GM12873 (cell line): ENCODE data around the gene FILIP1.

Source experiments
- TF ChIP-seq, protein P1 (sequence below): IDR thresholded peaks from 2 replicates; pipeline ENCODE4 v1.5.1; 2012; ENCODE audit warnings: low read depth, mild to moderate bottlenecking, moderate library complexity, low read length, control low read depth; ENCODE audit not compliant: insufficient read depth; ENCODE audit errors: missing control alignments

Gene FILIP1

DNA sequence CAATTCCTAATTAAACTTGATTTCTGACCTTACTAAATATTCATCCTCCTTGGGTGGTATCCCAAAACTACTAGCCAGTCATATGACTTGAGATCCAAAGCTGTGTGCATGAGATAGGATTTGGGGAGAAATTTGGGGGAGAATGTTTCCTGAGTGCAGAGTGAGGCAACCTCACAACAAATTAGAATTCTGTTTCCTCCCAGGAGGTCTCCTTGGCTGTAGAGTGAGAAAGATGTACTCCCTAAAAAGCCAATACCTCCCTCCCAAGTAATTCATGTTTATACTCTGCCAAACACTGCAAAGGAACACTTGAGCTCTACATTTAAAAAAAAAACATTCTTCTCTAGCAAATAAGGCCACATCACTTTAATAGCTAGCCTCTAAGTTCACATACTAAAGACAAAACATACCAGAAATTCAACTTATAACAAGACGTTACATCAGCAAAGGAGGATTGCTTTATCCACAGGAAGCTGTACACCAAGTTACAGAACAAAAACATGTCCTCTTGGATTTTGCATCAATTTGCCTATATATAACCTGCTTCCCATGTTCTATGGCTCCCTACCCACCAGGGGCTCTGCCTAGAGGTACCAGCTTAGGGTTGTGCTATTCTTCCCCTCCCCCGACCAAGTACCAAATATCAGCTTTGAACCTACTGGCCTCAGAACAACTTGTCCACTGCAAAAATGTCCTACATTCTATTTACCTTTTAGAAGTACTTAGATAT lies 193.6 kb downstream of the FILIP1 start:
- TF ChIP-seq, protein P1, sequence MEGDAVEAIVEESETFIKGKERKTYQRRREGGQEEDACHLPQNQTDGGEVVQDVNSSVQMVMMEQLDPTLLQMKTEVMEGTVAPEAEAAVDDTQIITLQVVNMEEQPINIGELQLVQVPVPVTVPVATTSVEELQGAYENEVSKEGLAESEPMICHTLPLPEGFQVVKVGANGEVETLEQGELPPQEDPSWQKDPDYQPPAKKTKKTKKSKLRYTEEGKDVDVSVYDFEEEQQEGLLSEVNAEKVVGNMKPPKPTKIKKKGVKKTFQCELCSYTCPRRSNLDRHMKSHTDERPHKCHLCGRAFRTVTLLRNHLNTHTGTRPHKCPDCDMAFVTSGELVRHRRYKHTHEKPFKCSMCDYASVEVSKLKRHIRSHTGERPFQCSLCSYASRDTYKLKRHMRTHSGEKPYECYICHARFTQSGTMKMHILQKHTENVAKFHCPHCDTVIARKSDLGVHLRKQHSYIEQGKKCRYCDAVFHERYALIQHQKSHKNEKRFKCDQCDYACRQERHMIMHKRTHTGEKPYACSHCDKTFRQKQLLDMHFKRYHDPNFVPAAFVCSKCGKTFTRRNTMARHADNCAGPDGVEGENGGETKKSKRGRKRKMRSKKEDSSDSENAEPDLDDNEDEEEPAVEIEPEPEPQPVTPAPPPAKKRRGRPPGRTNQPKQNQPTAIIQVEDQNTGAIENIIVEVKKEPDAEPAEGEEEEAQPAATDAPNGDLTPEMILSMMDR = no peak

DNA sequence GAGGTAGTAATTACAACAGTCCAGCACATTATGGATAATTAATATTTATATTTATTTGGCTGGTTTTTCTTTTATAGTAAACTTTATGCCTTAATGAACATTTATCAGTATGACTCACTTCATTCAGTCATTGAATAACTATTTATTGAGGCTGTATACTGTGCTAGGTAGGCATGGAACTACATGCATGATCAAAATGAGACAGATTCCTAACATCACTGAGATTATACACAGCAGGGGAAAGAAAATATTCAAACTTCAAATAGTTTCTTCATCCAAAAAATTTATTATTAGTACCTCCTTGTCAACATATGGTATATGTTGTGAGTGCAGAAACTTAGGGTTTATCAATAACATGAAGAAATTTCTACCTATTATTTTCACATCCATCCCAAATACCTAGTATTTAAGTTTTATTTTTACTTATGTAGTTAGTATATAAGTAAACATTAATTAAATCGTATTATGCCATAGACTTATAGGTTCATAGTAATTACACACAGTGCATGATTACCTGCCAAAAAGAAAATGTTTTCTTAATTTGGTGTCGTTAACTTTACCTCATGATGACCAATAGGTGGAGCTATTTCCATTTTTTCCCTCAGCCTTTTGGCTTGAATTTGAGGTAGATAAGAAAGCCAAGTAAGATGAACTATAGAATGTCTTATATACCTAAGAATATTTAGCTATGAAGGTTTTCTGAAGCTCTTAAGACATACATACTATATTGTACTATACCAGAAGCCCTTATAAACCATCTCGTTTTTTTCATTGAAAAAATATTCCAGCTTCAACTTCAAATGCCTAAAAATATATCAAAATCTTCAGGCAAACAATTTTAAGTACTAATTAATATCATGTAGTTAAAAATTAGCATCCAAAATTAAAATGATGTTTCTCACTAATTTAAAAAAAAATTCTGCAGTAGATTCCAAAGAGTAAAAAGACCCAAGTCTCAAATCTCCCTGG lies 196.5 kb downstream of the FILIP1 start:
- TF ChIP-seq, protein P1 = peak; percentile 54

DNA sequence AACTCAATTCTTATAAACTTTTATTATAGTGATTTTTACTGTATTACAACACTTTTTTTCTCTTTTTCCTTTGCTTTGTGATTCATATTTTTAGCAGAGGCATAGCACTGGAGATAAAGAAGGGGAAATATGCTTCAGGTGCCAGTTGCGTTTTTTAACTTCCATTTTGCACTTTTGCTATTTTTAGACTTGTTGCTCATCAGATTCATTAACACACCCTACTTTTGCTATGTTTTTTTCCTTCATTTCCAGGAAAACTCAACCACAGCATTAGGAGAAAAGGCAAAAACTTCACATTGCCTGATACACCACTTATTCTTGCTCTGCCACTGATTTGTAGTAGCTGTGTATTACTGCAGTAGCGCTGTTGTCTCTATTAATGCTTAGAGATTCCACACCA lies 201.0 kb downstream of the FILIP1 start:
- TF ChIP-seq, protein P1 = no peak

DNA sequence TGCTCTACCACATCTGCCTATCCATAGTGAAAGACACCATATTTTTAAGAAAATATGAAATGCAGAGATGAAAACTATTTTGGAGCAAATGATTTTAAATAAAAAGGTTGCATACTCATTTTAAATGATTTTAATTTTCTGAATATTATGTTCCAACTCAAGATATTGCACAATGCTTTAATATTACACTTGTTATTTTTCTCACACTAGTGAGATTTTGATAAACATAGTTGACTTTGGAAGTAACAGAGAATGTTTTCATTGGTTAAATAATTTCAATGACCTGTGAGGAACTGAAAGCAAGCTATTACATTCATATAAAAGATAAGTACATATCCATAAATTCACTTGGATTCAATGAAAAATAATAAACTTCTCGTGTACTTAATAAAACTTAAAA lies 201.9 kb downstream of the FILIP1 start:
- TF ChIP-seq, protein P1 = no peak

DNA sequence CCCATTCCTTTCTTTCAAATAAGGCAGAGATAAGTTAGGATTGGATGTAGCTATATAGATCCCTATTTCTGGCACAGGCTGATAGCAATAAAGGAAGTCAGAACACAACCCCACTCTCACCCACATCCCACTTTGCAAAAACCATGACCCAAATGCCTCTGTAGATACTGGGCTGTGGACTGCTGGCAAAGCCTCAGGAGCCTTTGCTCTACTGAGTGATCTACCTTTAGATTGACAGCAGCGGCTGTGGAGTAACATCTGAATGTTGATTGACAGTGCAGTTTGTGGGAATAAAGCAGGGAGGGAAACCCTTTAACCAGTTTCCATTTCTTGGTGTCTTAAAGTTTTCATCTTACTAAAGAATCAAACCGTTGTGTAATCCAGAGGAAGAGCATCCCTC lies 202.3 kb downstream of the FILIP1 start:
- TF ChIP-seq, protein P1 = no peak

DNA sequence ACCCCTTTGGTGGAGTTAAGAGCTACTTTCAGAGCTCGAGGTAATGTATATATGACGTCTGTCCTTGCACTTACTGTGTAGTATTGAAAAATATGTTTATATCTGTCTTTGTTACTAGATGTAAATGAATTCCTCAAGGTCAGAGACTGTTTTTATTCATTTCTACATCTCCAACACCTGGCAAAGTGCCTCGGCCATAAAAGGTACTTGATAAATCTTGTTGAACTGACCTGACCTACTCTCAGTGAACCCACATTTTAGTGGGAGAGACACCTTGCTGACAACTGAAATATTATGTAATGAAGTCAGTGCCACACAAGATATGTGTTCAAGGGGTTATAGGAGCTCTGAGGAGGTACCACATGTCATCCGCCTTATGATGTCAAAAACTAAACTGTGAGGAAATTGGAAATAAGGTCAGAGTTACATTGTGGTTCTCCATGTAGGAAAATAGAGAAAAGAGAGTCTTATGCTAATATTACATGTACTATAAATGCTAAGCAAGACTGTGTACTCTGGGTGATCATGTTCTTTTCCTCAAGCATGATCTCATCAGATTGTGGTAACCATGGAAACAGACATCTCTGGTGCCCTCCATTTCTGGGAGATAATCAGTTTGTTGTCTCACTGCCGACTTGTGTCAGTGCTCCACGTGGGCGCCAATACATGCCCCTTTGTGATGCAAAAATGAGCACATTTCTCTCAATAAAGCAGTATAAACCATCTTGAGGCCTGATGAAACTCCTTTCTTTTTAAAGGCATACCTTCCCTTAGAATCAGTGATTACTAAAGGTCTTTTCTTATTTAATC lies 203.3 kb downstream of the FILIP1 start:
- TF ChIP-seq, protein P1 = no peak
